Eye (tissue), 1 donor: ENCODE data around the gene KRTAP5-10.
"Not testable (repeated sequence)": the region's sequence is repeated elsewhere in the genome, so short reads cannot be mapped to it uniquely, and the experiment has no call there.

Experiments used
- DNase-seq: peaks from one replicate; pipeline ENCODE4 v3.0.0-alpha.2; 2015

Gene KRTAP5-10

DNA sequence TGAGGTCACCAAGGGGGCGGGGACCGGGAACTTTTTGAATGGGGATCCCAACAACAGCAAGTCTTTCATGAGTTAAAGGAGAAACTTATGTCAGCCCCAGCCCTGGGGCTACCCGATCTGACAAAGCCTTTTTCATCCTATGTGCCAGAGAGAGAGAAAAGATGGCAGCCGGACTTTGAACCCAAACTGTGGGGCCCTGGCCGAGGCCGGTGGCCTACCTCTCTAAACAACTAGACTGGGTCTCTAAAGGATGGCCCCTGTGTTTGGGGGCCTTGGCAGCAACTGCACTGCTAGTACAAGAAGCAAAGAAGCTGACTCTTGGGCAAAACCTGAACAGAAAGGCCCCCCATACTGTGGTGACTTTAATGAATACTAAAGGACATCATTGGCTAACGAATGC, 48.6 kb downstream of the KRTAP5-10 start:
- not testable (repeated sequence) for DNase-seq

GRCh38 chr11:71614366-71614917, 49.1 kb downstream of the KRTAP5-10 start:
- DNase-seq, result not testable (repeated sequence)

DNA sequence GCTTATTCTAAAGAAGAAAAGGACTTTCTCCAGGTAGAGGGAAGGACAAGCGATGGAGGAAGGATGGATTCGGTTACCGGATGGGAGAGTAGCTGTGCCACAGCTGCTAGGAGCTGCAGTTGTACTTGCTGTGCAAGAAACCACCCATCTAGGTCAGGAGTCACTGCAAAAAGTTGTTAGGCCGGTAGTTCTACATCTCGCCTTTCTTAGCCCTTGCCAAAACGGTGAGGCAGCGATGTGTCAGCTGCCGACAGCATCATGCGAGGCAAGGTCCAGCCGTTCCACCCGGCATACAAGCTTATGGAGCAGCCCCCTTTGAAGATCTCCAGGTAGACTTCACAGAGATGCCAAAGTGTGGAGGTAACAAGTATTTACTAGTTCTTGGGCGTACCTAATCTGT, 49.6 kb downstream of the KRTAP5-10 start:
- DNase-seq, result not testable (repeated sequence)
